Fibroblast of gingiva (primary cell): ENCODE measurements around the gene POLK.
A peak's percentile ranks its signal among the peaks of the same experiment; 100 is the strongest.
"Not testable (repeated sequence)": the region's sequence is repeated elsewhere in the genome, so short reads cannot be mapped to it uniquely, and the experiment has no call there.

Experiments
- DNase-seq: peaks from one replicate; pipeline ENCODE4 v3.0.0-alpha.2; 2011; ENCODE audit warnings: low read depth

The POLK gene

DNA sequence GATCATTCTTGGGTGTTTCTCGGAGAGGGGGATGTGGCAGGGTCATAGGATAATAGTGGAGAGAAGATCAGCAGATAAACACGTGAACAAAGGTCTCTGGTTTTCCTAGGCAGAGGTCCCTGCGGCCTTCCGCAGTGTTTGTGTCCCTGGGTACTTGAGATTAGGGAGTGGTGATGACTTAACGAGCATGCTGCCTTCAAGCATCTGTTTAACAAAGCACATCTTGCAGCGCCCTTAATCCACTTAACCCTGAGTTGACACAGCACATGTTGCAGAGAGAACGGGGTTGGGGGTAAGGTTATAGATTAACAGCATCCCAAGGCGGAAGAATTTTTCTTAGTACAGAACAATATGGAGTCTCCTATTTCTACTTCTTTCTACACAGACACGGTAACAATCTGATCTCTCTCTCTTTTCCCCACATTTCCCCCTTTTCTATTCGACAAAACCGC is 99.2 kb downstream of the POLK start:
- not testable (repeated sequence) for DNase-seq

- DNase-seq = no peak
Observed at GRCh38 chr5:75611311-75612225, 99.9 kb downstream of the POLK start, which contains the start of gene ANKDD1B. TSS of gene ANKDD1B (plus strand) at chr5:75611453. CDS start at chr5:75611635, 182 bp downstream.

GRCh38 chr5:75612226-75612569 is 100.5 kb downstream of the POLK start:
- no peak for DNase-seq

DNA sequence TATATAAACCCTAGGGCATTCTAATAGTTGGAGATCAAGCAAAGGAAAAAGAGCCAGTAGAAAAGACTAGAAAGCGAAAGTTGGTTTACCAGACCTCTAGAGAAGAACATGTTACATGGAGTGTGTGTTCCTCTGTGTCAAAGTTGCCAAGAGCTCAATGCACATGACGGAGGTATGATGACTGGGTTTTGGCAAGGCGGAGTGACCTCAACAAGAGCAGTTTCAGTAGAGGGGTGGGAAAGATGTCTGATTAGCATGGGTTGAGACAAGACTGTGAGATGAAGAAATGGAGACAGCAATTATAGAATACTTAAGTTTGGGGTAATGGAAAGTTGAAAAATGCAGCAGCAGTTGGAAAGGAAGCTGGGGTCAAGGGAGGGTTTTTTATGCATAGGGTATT is 101.2 kb downstream of the POLK start:
- DNase-seq = no peak

GRCh38 chr5:75614176-75614575 is 102.5 kb downstream of the POLK start:
- DNase-seq = no peak

- no peak for DNase-seq
Observed at GRCh38 chr5:75616371-75616881, 104.7 kb downstream of the POLK start.

DNA sequence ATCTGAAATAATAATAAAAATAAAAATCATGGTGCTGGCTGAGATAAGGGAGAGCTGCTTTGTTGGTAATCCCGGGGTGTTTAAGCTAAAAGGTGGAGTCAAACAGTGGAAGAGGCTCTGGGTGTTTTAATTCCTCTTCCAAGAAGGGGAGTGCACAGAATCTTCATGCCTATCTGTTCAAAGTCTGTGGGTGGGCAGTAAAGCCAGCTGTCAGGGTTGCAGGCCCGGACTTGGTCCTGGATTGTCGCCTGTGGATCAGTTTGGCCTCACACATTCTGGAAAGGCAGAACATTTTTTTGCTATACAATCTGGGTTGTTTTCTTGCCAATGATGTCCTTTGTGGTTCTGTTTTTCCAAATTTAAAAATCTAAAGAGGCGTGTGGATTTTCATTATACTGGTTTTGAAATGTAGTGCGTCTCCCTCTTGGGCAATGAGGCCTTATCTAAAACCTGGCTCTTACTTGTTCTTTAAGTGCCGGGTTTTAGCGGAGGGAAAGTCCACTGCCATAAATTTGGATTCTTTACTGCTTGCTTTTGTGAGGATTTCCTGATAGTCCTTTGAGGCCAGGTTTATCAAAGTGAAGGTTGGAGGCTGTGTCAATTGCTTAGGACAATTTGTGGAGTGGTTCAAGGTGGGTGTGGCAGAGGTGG is 105.4 kb downstream of the POLK start:
- DNase-seq = no peak

- DNase-seq = no peak
Observed at GRCh38 chr5:75617736-75618352, 106.2 kb downstream of the POLK start.

- DNase-seq = no peak
Observed at GRCh38 chr5:75620184-75620959, 108.7 kb downstream of the POLK start.

DNA sequence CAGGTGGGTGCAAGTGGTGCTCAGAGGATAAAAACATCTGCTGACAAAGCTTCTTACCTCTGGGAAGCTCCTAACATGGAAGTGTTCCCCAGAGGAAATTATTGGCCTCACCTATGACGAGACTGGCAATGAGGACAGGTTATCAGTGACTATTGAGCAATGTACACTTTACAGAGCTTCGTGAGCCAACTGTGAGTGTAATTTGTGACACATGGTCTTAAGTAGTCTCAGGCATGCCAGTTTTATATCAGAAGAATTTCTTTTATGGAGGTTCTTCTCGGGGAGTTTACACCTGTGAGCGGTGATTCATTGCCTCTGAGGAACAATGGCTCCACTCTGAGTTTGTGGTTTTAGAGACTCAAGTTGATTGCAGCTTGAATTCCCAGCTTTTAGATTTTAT is 110.9 kb downstream of the POLK start:
- DNase-seq = no peak

GRCh38 chr5:75623846-75624245 is 112.2 kb downstream of the POLK start:
- no peak for DNase-seq

GRCh38 chr5:75626959-75627358 is 115.3 kb downstream of the POLK start:
- no peak for DNase-seq

GRCh38 chr5:75627801-75628200 is 116.1 kb downstream of the POLK start:
- no peak for DNase-seq

DNA sequence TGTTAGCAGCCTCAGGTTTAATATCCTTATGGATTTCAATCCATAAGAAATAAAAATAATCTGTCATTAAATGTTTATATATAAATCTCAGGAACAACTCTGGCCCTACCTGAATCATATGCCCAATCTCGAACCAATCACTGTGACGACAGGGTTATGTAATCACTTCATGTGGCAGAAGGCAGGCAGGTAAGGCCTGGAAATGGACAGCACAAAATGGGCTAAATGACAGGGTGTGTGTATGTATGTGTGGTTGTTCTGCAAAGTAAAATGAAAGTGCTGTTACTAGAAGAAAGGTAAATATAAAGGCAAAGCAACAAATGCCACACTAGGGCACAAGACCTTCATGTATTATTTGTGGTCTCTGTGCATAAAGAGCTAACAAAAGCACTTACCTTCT is 119.2 kb downstream of the POLK start:
- DNase-seq = no peak

GRCh38 chr5:75632321-75632720 is 120.6 kb downstream of the POLK start:
- no peak for DNase-seq

DNA sequence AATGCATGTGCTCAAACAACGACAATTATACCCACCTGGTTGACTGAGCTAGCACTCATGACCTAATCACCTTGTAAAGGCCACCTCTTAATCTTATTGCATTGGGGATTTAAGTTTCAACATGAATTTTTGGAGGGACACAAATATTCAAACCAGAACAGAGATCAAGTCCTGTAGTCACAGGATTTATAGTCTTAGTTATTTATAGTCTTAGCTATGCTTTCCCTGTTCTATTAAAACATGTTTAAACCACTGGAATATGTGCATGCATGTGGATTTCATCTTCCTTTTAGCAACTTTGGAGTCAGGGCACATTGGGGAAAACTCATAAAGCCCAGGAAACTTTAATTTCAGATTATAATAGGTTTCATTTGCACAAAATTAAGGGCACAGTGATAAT is 126.3 kb downstream of the POLK start:
- DNase-seq = no peak

- DNase-seq = no peak
Observed at GRCh38 chr5:75639535-75640311, 128.0 kb downstream of the POLK start.

- DNase-seq = peak; percentile 36
Observed at GRCh38 chr5:75640395-75640794, 128.7 kb downstream of the POLK start.

DNA sequence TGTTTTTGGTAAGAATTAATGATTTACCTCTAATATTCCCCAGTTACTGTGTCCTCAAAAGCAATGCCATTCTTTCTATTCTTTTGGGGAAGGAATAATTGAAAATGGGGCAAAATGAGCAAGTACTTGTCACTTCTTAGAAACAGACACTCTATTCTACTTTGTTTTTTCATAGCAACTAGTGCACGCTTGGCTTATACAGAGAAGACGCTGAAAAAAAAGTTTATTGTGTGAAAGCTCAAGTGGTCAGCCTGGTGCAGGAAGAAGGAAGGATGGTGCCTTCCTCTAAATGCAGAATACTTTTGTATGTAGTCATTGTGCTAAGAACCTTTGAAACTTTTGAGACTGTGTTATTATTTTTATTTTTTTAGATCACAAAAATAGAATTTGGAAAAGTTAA is 129.1 kb downstream of the POLK start:
- DNase-seq = no peak

GRCh38 chr5:75648712-75649111 is 137.0 kb downstream of the POLK start:
- DNase-seq = no peak
